GM21786 (cell line): ENCODE results near the gene SMC2.

Experiments used
- ATAC-seq: cut with Tn5 transposase; IDR thresholded peaks from one replicate; pipeline ENCODE4 v1.9.1; 2021; ENCODE audit not compliant: unreplicated experiment

Gene SMC2

GRCh38 chr9:104093647-104094533 is at the start of gene SMC2:
Gene SMC2 (plus strand): TSS chr9:104094309. CDS start chr9:104095385, 1,076 bp downstream.
- peak; percentile 83 for ATAC-seq

- no peak for ATAC-seq
Observed at GRCh38 chr9:104068546-104068945, 25.6 kb upstream of the SMC2 start.

- no peak for ATAC-seq
Observed at GRCh38 chr9:104069288-104069687, 24.8 kb upstream of the SMC2 start.

- no peak for ATAC-seq
Observed at GRCh38 chr9:104071589-104071988, 22.5 kb upstream of the SMC2 start.

DNA sequence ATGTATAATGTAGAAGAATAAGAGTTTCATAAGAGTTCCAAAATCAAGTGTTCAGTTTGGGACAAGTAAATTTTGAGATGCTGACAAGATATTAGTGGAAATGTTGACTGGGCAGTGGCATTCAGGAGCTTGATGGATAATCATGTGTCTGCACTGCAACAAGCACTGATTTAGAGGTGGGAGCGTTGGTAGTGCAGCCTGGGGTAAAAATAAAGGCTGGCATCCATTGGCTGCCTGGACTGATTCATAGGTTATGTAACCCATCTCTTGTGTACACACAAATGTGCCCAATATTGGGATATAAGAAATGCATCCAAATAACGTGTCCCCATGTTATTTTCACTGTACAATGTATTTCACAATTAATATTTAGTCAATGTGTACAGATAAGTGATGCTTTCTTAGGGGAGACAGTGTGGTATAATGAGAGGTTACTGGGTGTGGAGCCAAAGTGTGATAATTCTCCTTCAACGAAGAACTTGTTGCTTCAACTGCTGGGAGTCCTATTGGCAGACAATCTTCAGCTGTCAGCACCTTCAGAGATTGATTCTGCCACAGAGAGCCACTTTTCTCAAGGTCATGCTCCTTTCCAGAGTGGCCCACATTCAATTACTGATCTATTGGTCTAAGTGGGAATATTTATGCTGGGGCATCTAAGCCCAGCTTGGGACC is 20.9 kb upstream of the SMC2 start:
- ATAC-seq = no peak

GRCh38 chr9:104073770-104074133 is 20.4 kb upstream of the SMC2 start:
- ATAC-seq = no peak

DNA sequence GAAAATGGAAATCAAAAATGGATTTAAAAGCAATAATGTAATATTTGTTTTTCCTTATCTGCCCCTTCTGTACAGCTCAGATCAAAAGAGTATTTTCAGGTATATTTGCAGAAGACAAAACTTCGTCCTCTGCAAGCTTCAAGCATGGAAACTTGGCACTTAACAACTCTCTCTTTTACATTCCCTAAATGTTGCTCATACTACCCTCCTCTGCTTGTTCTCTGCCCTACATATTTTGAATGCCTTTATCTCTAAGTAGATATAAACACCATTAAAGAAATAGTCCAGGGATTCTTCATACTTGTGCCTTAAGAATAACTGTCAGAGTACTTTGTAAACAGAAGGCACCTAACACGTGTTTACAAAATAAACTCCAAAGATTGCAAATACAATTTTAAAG is 19.2 kb upstream of the SMC2 start:
- ATAC-seq = no peak

DNA sequence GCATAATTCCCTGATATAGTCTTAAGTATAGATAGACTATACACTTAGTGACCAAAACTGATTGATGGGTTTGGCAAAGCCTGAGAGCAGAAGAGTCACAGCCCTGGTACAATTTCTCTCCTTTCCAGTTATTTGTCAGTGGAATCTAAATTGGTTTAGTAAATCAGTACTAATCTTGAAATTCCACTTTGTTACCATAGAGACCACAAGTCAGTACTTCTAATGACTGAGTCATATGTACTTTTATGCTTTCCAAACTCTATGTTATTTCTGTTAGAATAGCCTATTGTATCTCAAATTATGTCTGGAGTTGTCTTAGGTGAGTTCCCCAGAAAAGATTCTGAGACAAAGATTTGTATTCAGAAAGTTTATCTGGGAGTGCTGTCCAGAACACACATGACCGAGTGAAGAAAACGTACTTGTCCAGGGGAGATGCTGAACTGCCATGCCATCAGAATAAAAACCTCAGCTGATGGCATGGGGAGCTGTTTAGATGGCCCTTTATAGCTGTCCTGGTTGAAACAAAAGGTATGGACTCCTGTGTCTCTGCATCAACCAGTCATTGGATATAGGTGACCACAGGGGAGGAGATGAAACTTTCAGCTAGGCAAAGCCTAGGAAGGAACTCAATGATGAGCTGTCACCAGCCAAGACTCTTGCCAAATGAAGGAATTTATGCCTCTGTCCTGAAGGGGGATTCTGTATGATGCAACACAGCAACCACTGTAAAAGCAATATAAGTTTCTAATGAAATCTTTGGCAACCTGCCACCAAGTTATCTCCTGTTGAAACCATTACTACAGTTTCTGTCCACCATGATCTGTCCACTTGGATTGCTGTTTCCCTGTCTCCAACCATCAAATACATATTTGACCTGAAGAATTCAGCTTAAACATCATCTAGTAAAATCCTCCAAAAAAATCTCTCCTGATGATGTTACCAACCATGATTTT is 18.0 kb upstream of the SMC2 start:
- ATAC-seq = no peak

DNA sequence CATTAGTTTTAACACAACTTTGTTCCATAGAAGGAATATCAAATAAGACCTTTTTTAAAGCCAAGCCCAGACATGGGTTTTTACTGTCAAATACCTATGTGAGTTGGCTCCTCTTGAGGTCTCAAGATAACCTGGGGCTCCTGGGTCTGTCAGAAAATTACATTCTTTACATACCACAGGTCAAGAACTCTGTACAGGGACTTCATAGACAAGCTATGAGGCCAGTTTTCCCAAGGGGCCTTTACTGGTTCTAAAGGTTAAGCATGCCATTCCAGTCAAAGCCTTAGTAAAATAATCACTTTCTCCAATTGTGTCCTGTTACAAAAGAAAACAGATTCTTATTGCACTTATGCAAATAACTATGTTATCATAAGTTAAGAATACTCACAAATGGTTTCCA is 15.5 kb upstream of the SMC2 start:
- no peak for ATAC-seq

GRCh38 chr9:104080983-104081382 is 13.1 kb upstream of the SMC2 start:
- no peak for ATAC-seq

DNA sequence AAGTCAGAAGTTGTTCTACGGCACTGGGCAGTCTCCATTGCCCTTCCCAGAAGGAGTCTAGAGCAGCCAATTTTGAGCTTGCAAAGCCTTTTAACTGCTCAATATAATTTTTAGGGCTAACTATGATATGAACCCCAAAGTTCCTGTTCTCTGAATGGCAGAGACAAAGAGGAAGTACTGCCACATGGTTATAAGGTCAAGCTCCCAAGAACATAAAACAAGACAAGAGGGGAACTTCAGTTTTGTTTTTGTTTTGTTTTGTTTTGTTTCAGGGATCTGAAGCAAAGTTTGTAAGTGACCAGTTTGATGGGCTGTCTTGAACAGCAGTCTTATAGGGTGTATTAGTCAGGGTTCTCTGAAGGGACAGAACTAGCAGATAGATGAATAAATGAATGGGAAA is 11.9 kb upstream of the SMC2 start:
- ATAC-seq = no peak

GRCh38 chr9:104085525-104085924 is 8.6 kb upstream of the SMC2 start:
- no peak for ATAC-seq

DNA sequence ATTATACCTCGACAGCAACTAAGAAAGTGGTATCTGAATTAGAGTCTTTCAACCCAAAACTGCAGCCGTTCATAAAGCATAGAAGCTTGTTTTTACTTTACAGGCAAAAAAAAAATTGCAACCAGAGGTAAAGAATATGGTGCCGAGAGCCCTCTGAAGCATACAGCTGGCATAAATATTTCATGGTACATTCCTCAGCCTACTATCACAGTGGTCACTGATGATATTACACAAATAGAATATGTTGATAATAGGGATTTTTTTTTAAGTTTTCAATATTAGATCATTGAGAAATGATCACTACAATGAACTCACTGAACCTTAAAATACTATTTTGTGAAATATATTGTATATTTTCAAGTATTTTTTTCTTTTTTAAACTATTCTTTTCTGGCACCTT is 6.2 kb upstream of the SMC2 start:
- ATAC-seq = no peak

- no peak for ATAC-seq
Observed at GRCh38 chr9:104088416-104088815, 5.7 kb upstream of the SMC2 start.

DNA sequence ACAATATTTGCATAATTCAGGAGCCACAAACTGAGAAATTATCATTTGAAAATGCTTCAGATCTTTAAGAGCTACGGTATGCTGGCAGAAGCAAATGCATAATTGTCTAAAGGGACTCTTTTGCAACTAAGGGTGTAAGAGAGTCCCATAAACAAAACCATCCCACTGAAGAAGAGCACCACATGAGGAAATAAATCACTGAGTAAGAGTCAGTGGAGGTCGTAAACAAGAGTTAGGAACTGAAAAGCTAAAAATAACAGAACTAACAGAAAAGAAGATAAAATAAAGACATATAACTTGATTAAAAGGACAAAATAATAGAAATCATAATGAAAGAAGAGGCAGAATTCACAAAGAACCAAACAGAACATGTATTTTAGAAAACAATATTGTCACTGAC is 3.5 kb upstream of the SMC2 start:
- ATAC-seq = no peak

DNA sequence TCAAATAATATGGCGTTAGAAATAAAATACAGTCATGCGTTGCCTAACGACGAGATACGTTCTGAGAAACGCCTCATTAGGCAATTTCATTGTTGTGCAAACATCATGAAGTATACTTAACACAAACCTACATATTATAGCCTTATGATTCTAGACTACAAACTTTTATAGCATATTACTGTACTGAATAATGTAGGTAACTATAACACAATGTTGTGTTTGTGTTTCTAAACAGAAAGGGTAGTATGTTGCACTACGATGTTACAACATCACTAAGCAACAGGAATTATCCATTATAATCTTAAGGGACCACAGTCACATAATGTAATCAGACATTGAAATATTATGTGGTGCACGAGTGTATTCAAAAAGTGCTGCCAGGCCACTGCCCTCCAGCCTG is 3.0 kb upstream of the SMC2 start:
- ATAC-seq = no peak

GRCh38 chr9:104091708-104092107 is 2.4 kb upstream of the SMC2 start:
- peak; percentile 39 for ATAC-seq

- no peak for ATAC-seq
Observed at GRCh38 chr9:104092192-104092591, 1.9 kb upstream of the SMC2 start.

DNA sequence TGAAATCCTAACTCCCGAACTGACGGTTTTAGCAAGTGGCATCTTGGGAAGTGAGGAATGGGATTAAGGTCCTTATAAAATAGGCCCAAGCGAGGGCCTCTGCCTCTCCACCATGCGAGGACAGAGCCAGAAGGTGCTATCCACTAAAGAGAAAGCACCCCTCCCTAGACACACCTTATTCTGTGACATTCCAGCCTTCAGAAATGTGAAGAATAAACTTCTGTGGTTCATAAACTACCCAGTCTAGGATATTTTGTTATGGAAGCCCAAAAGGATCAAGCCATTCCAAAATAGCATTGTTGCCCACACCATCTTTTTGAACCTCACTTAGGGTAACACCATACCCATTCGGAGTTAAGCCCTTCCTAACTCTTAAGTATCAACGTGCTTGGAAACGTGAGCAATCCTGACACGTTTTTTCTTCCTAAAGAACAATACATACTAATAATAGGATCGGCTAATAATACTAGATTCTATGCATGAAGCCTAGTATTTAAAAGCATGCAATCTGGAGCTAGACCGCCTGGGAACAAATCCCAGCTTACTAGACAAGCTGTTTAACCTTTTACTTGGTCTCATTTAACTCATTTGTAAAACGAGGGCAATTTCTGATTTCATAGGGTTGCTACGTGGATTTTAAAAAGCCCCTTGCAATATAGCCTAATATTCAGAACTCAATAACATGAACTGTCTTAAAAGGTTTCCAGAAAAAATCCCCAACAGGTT is 1.1 kb upstream of the SMC2 start:
- no peak for ATAC-seq

DNA sequence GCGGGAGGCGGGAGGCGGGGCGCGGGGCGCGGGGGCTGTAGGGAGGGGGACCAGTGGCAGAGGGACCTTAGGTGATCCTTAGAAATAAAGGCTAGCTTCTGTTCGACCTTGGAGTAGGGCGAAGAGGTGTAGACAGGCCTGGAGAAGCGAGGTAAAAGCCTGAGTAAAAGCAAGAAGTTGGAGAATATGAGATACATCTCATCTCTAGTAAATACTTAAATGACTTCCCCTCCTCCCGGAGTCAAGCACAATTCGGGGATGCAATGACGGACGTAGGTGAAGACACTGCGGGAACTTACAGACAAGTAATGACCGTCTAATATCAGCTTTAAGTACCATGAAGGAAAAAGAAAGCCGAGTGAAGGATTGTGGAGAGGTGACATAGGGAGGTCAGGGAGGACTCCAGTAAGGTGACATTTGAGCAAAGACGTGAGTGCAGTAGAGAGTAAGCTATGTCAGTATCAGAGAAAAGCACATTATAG is 466 bp downstream of the SMC2 start:
- peak; percentile 0 for ATAC-seq

GRCh38 chr9:104099630-104100029 is 5.5 kb downstream of the SMC2 start:
- ATAC-seq = no peak
